CD14-positive monocyte (primary cell): ENCODE results near the gene GLI1. TPM values are rescaled to one million over a fixed set of nuclear protein-coding genes. Genes with fewer than 3 reads are reported as not detected.

Source experiments
- DNase-seq, 3 donors: peaks; one replicate each; pipeline ENCODE4 v3.0.0-alpha.2; 2011 to 2022
- H2AFZ ChIP-seq: 2 replicates; pipeline ENCODE4 v1.6.0; 2012; ENCODE audit warnings: mild to moderate bottlenecking, low read depth, low read length, inconsistent platforms; ENCODE audit not compliant: insufficient read depth, poor library complexity, severe bottlenecking
- H3K27ac ChIP-seq, 2 donors: 1 replicate in 1 of 2; 2 replicates in 1 of 2; pipeline ENCODE4 v1.5.1; 2012 to 2013; ENCODE audit warnings: low read length in 2 of 2, control low read depth in 1 of 2, inconsistent platforms in 1 of 2, low read depth in 1 of 2, mild to moderate bottlenecking in 1 of 2
- H3K27me3 ChIP-seq, 2 donors: one replicate each; pipeline versions ENCODE4 v1.6.0 to v1.6.1; 2011 to 2013; ENCODE audit warnings: low read length in 2 of 2; ENCODE audit not compliant: control insufficient read depth in 2 of 2, insufficient read depth in 2 of 2
- H3K36me3 ChIP-seq, 2 donors: replicated peaks in 1 of 2; 1 replicate in 1 of 2; 2 replicates in 1 of 2; pipeline versions ENCODE4 v1.5.1 to v1.6.1; 2012 to 2013; ENCODE audit warnings: low read length in 2 of 2, control low read depth in 1 of 2, inconsistent platforms in 1 of 2, mild to moderate bottlenecking in 1 of 2; ENCODE audit not compliant: insufficient read depth in 2 of 2, control insufficient read depth in 1 of 2
- H3K4me1 ChIP-seq, 2 donors: 1 replicate in 1 of 2; 2 replicates in 1 of 2; pipeline versions ENCODE4 v1.5.1 to v1.6.1; 2012 to 2013; ENCODE audit warnings: low read length in 2 of 2, control low read depth in 1 of 2, inconsistent platforms in 1 of 2, mild to moderate bottlenecking in 1 of 2, moderate library complexity in 1 of 2; ENCODE audit not compliant: insufficient read depth in 2 of 2, control insufficient read depth in 1 of 2
- H3K4me2 ChIP-seq: replicated peaks from 2 replicates; pipeline ENCODE3; 2012; ENCODE audit warnings: low read length, moderate library complexity, mild to moderate bottlenecking; ENCODE audit not compliant: poor library complexity, severe bottlenecking; ENCODE audit errors: extremely low read depth
- H3K4me3 ChIP-seq, 3 experiments: fragments of 200-600 bp in 1 of 3; sonication (generic) in 1 of 3; replicated peaks in 1 of 3; 1 replicate in 2 of 3; 2 replicates in 1 of 3; pipeline ENCODE4 v1.5.1; 2011 to 2013; ENCODE audit warnings: low read length in 3 of 3, mild to moderate bottlenecking in 3 of 3, control low read depth in 2 of 3, low read depth in 2 of 3, inconsistent platforms in 1 of 3, moderate library complexity in 1 of 3
- H3K79me2 ChIP-seq: 2 replicates; pipeline ENCODE4 v1.6.0; 2012; ENCODE audit warnings: mild to moderate bottlenecking, control low read depth, inconsistent platforms, low read length, moderate library complexity; ENCODE audit not compliant: insufficient read depth
- H3K9ac ChIP-seq: 2 replicates; pipeline ENCODE4 v1.6.0; 2017; ENCODE audit warnings: low read length, mild to moderate bottlenecking; ENCODE audit not compliant: insufficient read depth, poor library complexity, severe bottlenecking
- H3K9me3 ChIP-seq, 2 donors: replicated peaks in 1 of 2; 1 replicate in 1 of 2; 2 replicates in 1 of 2; pipeline versions ENCODE4 v1.5.1 to v1.6.1; 2012 to 2013; ENCODE audit warnings: low read length in 2 of 2, control low read depth in 1 of 2; ENCODE audit not compliant: control insufficient read depth in 1 of 2, insufficient read depth in 1 of 2
- H4K20me1 ChIP-seq: 2 replicates; pipeline ENCODE4 v1.6.0; 2012; ENCODE audit warnings: mild to moderate bottlenecking, low read length, control low read depth, moderate library complexity; ENCODE audit not compliant: insufficient read depth
- H3K27ac Mint-ChIP-seq, 7 donors: one replicate each; pipeline ENCODE4 v1.8.0; 2020; ENCODE audit warnings: mild to moderate bottlenecking in 7 of 7, mixed read lengths in 7 of 7, moderate library complexity in 6 of 7, inconsistent platforms in 2 of 7
- H3K27me3 Mint-ChIP-seq, 3 donors: one replicate each; pipeline ENCODE4 v1.8.0; 2021 to 2022; ENCODE audit warnings: low read depth in 3 of 3, mild to moderate bottlenecking in 3 of 3, mixed read lengths in 3 of 3, moderate library complexity in 3 of 3, inconsistent platforms in 1 of 3
- H3K36me3 Mint-ChIP-seq, 2 donors: one replicate each; pipeline ENCODE4 v1.8.0; 2020; ENCODE audit warnings: mixed read lengths in 2 of 2, inconsistent platforms in 1 of 2, mild to moderate bottlenecking in 1 of 2
- H3K4me1 Mint-ChIP-seq: one replicate; pipeline ENCODE4 v1.8.0; 2020; ENCODE audit warnings: mild to moderate bottlenecking, mixed read lengths
- H3K4me3 Mint-ChIP-seq, 2 donors: one replicate each; pipeline ENCODE4 v1.8.0; 2020; ENCODE audit warnings: mild to moderate bottlenecking in 2 of 2, mixed read lengths in 2 of 2, moderate library complexity in 1 of 2
- H3K9me3 Mint-ChIP-seq, 7 donors: one replicate each; pipeline ENCODE4 v1.8.0; 2020 to 2022; ENCODE audit warnings: mixed read lengths in 7 of 7, mild to moderate bottlenecking in 6 of 7, moderate library complexity in 6 of 7, inconsistent platforms in 2 of 7
- WGBS: methylation state at CpG from one replicate; pipeline ENCODE4 v1.1.5; 2013; ENCODE audit warnings: missing lambda C conversion rate; ENCODE audit not compliant: insufficient coverage; 5-methylcytosine and 5-hydroxymethylcytosine counted together
- intact Hi-C, 2 donors: fragments of 100-400 bp; cut with micrococcal nuclease; formaldehyde crosslinking; loops; one replicate each; pipeline versions ENCODE4 v1.15.0 to v1.15.1; 2023
- polyA plus RNA-seq, 3 donors: library from polyadenylated mRNA; depleted of rRNA in 1 of 3; unstranded in 2 of 3; stranded (reverse) in 1 of 3; fragments of 300-500 nt in 2 of 3; fragments of >200 nt in 1 of 3; fragmentation: Illumina TruSeq in 2 of 3; gene quantifications; 1 replicate in 2 of 3; 2 replicates in 1 of 3; pipeline ENCODE4 v1.2.3, GENCODE V29; 2012 to 2021
- TF ChIP-seq, protein P1 (sequence below): fragments of 200-600 bp; IDR thresholded peaks from one replicate; pipeline ENCODE4 v1.8.0; 2022; ENCODE audit warnings: antibody characterized with exemption, mild to moderate bottlenecking

The GLI1 gene
- polyA plus RNA-seq, 3 donors, result 0.05 TPM; not detected in 2

DNA sequence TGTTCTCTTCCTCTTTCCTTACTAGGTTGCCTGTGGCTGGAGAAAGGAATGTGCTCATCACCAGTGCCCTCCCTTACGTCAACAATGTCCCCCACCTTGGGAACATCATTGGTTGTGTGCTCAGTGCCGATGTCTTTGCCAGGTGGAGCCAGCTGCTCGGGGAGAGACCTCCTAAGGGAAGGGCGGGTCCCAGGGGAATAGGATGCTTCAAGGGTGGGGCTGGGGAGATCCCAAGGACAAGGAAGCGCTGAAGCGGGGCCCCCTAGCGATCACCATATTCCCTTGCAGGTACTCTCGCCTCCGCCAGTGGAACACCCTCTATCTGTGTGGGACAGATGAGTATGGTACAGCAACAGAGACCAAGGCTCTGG, 38.5 kb downstream of the GLI1 start:
- Mint-ChIP-seq H3K9me3 (peaks cover 0 to 3% (median 0%) of the 10 kb centered on the region in 7 donors), H3K36me3 (peaks cover 63 to 90% of the 10 kb centered on the region in 2 donors), H3K4me3 (no peak overlapping the region), H3K27me3 (peaks cover 0 to 2% (median 0%) of the 10 kb centered on the region in 3 donors), H3K4me1 (no peaks in the 10 kb centered on the region), H3K27ac (peak overlapping the region in 2 of 7 donors; percentile 51 to 78)
- Histone ChIP-seq H2AFZ (no peak overlapping the region), H3K27me3 (no peaks in the 10 kb centered on the region), H3K36me3 (peaks cover 51 to 72% of the 10 kb centered on the region in 2 donors), H3K9ac (no peak overlapping the region), H3K79me2 (no peaks in the 10 kb centered on the region), H3K27ac (peak overlapping the region in 1 of 2 donors; percentile 36), H3K4me3 (no peak overlapping the region), H3K4me2 (no peak overlapping the region), H3K4me1 (no peaks in the 10 kb centered on the region), H4K20me1 (peaks cover 10% of the 10 kb centered on the region), H3K9me3 (no peaks in the 10 kb centered on the region)
- intact Hi-C loops, result no loop called here
- DNase-seq, result no peak
- WGBS, result no CpG with 5 or more reads among the region's 9 CpGs
- TF ChIP-seq, protein P1, sequence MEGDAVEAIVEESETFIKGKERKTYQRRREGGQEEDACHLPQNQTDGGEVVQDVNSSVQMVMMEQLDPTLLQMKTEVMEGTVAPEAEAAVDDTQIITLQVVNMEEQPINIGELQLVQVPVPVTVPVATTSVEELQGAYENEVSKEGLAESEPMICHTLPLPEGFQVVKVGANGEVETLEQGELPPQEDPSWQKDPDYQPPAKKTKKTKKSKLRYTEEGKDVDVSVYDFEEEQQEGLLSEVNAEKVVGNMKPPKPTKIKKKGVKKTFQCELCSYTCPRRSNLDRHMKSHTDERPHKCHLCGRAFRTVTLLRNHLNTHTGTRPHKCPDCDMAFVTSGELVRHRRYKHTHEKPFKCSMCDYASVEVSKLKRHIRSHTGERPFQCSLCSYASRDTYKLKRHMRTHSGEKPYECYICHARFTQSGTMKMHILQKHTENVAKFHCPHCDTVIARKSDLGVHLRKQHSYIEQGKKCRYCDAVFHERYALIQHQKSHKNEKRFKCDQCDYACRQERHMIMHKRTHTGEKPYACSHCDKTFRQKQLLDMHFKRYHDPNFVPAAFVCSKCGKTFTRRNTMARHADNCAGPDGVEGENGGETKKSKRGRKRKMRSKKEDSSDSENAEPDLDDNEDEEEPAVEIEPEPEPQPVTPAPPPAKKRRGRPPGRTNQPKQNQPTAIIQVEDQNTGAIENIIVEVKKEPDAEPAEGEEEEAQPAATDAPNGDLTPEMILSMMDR, result no peak

DNA sequence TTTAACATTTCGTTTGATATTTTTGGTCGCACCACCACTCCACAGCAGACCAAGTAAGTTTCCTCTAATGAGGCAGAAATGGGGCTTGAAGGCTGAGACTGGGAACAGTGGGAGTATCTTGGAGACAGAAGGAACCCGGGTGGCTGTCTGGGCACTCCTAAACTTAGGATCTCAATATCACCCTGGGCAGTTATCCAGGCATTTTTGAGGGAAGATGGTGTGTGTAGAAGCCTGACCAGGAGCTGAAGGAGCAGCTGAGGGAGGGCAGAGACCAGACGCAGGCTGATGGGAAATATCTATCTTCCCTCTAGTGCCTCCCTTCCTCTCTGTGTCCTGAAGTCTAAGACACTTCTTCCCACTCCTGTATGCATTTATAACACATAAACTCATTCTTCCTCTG, 39.0 kb downstream of the GLI1 start:
- Histone ChIP-seq H3K27me3 (no peaks in the 10 kb centered on the region), H4K20me1 (peaks cover 10% of the 10 kb centered on the region), H3K9ac (no peak overlapping the region), H3K4me2 (no peak overlapping the region), H3K27ac (no peak overlapping the region), H3K4me3 (no peak overlapping the region), H2AFZ (no peak overlapping the region), H3K4me1 (no peaks in the 10 kb centered on the region), H3K9me3 (no peaks in the 10 kb centered on the region), H3K79me2 (no peaks in the 10 kb centered on the region), H3K36me3 (peaks cover 54 to 77% of the 10 kb centered on the region in 2 donors)
- DNase-seq, result no peak
- Mint-ChIP-seq H3K4me3 (no peak overlapping the region), H3K4me1 (no peaks in the 10 kb centered on the region), H3K27me3 (peaks cover 0 to 2% (median 0%) of the 10 kb centered on the region in 3 donors), H3K36me3 (peaks cover 68 to 95% of the 10 kb centered on the region in 2 donors), H3K27ac (peak overlapping the region in 2 of 7 donors; percentile 39 to 77), H3K9me3 (peaks cover 0 to 3% (median 0%) of the 10 kb centered on the region in 7 donors)
- intact Hi-C loops, result no loop called here
- TF ChIP-seq, protein P1, result no peak
- 100% methylated on average over 1 of the region's 4 CpGs for WGBS
